GM12875 (cell line): Measurements from ENCODE around the gene TRABD2B.

Experiments used
- H3K4me3 ChIP-seq: one replicate; pipeline ENCODE4 v1.5.1; 2011; ENCODE audit warnings: low read depth, low read length, control low read depth
- TF ChIP-seq, protein P1 (sequence below): IDR thresholded peaks from 2 replicates; pipeline ENCODE4 v1.5.1; 2011; ENCODE audit warnings: low read depth, mild to moderate bottlenecking, control low read depth, inconsistent platforms, low read length, moderate library complexity, borderline replicate concordance; ENCODE audit not compliant: insufficient read depth

Gene TRABD2B

DNA sequence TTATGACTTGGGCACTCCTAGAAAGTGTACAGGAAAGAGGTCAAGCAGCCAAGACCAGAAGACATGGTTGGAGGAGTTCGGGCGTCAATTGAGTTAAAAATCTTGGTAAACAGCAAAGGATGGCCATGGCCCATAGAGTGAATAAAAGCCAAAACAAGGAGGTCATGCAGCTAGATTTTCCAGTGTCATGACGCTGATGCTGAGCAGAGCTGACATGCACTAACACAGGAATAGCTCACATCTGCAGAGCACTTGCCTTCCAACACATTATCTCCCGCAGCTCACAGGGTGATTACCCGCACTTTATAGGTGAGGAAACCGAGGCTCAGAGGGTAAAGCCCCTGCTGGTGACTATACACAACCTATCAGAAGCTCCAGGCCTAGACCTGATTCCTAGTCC lies 49.7 kb downstream of the TRABD2B start:
- no peak overlapping the region for H3K4me3 ChIP-seq
- TF ChIP-seq, protein P1, sequence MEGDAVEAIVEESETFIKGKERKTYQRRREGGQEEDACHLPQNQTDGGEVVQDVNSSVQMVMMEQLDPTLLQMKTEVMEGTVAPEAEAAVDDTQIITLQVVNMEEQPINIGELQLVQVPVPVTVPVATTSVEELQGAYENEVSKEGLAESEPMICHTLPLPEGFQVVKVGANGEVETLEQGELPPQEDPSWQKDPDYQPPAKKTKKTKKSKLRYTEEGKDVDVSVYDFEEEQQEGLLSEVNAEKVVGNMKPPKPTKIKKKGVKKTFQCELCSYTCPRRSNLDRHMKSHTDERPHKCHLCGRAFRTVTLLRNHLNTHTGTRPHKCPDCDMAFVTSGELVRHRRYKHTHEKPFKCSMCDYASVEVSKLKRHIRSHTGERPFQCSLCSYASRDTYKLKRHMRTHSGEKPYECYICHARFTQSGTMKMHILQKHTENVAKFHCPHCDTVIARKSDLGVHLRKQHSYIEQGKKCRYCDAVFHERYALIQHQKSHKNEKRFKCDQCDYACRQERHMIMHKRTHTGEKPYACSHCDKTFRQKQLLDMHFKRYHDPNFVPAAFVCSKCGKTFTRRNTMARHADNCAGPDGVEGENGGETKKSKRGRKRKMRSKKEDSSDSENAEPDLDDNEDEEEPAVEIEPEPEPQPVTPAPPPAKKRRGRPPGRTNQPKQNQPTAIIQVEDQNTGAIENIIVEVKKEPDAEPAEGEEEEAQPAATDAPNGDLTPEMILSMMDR, result no peak

DNA sequence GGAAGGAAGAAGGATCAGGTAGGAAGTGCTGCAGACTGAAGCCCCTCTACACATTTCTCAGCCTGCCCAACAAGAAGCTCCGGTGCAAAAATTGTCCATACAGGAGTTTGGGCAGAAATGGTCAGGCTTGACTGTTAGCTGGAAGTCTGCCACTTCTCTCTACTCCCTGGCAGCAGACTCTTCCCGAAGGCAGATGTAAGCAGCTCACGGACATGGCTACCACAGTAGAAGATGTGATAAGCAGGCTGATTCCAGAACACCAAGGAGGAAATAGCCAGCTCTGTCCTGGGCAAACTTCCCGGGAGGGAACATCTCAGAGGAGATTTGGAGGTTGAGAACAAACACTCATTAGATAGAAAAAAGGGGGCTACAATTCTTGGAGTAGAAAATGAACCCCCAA lies 52.6 kb downstream of the TRABD2B start:
- no peak overlapping the region for H3K4me3 ChIP-seq
- TF ChIP-seq, protein P1, result no peak

DNA sequence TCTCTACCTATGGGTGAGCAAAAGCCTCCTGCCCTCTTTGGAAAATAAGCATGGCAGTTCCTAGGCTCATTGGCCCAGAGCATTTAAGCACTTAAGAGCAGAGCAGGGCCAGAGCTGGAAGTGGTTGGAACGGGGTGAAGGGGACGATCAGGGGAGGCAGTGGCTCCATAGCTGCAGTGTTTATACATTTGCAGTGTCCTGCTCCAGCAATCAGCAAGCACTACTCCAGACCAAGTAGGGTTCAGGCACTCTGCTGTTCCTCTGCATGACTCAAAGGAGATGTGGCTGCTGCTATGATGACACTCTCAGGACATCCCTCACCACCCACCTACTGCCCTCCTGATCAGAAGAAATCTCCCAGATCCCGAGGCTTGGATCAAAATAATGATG lies 55.0 kb downstream of the TRABD2B start:
- TF ChIP-seq, protein P1, result no peak
- no peak overlapping the region for H3K4me3 ChIP-seq

DNA sequence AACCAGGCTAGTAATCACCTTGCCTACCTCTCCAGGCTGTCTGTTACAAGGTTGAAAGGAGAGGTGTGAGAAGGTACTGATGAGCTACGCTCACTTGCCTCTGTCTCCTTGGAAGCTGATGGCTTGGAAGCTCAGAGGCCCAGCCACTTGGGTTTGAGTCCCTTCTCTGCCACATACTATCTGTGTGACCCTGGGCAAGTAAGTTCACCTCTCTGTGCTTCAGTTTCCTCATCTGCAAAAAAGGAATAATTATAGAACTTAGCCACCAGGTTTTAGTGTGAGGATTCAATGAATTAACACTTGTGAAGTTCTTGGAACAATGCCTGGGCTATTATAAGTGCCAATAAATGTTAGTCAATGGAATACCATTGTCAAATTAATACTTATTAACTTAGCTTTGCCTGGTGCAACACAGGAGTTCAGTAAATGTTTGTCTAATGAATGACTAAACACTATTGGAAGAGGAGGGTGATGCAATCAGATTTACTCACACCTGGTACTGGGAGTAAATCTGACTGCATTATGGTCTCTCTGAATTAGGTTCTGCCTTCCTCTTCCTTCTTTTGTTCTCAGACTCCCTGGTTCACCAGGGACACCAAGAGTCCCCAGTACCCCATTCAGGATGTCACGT lies 55.5 kb downstream of the TRABD2B start:
- TF ChIP-seq, protein P1, result no peak
- no peak overlapping the region for H3K4me3 ChIP-seq

DNA sequence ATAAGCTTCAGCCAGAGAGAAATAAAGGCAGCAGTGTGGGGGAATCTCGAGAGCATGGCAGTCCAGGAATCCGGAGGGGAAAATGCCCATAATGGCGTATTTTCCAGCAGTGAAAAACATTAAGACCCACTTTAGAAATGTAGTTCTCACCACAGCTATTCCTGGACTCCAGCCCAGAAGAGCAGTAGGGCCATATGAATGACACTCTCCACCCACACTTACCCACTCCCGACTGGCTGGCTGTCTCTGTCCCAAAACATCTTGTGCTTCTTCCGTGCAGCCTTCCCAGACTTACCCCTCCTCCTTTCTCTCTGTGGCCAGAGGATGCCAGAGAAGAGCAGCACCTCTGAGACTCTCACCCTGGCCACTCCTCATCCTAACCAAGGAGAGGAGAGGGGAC lies 56.4 kb downstream of the TRABD2B start:
- TF ChIP-seq, protein P1, result no peak
- no peak overlapping the region for H3K4me3 ChIP-seq

DNA sequence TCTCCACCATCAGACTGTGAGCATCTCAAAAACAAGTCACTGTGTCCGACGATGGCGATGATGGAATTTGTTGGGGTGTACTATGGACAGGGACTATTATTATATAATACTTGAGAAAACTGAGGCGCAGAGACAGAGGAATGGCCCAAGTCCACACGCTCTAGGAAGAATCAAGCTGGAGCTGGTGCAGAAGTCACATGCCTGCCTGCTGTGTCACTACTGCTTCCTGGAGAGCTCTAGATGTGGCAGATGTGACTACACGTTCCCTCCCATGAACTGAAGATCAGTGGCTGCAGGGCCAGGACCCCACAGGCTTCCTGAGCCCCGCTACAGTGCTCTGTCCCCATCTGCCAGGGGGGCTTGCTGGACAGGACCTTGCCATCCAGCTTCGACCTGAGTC lies 56.9 kb downstream of the TRABD2B start:
- TF ChIP-seq, protein P1, result no peak
- no peak overlapping the region for H3K4me3 ChIP-seq

DNA sequence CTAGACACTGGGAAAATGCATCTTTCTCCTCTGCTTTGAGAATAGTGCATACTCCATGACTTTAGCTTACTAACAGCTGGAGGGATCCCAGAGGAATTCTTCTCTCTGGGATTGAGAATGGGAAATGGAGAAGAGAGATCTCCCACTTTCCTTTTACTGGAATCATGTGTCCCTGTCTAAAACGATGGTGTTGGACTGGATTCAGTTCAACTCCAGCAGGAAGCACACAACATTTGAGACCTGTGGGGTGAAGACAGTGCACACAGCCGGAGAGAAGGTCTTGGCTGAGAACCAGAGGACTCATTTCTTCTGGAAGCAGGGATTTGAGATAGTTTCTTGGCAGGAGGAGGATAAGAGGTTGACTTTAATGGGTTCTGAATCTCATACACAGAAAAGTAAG lies 58.7 kb downstream of the TRABD2B start:
- H3K4me3 ChIP-seq, result no peak overlapping the region
- TF ChIP-seq, protein P1, result no peak
